HUDEP-2 (cell line): ENCODE measurements around the gene MAD1L1.
"Not testable (repeated sequence)": the region's sequence is repeated elsewhere in the genome, so short reads cannot be mapped to it uniquely, and the experiment has no call there.

Experiments used
- DNase-seq, 76 experiments: peaks; one replicate each; lab custom pipeline; 2025; ENCODE audit not compliant: unreplicated experiment in 76 of 76; lab: John Stamatoyannopoulos, UW

The MAD1L1 gene

GRCh38 chr7:2076649-2077064 is 156.1 kb downstream of the MAD1L1 start:
- no peak for DNase-seq

DNA sequence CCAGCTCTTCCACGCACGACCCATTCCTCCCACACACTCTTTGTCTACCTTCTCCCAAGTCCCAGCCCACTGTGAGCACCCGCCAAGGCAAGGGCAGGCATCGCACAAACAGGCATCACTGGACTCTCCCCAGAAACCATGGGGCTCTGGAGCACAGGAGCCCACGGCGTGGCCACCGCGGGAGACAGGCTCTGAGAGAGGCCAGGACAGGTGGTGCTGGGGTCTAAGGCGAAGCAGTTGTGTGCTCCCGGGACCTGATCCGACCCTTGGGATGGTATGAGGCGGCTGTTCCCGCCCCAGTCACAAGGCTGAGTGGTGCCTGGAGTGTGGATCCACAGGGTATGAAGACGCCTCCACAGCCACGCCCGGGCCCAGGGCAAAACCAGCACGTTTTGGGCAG is 156.9 kb downstream of the MAD1L1 start:
- DNase-seq, result no peak

- DNase-seq, result no peak
Observed at GRCh38 chr7:2074691-2075090, 158.1 kb downstream of the MAD1L1 start.

DNA sequence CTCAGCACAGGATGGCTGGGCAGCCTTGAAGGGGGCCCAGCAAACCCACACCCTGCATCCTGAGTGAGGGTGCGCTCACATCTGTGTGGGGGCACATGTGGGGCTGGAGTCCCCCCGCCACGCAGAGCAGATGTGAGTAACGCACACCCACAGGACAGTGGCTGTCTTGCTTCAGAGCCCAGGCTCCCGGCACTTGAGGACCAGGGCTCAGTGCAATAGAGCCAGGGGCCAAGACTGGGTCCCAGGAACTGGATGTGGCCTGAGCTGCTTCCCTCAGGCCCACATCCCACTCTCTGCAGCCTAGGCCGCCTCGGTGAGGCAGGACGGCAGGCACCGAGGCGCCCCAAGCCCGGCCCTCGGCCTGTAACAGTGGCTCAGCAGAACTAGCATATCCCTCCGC is 159.9 kb downstream of the MAD1L1 start:
- DNase-seq, result no peak

DNA sequence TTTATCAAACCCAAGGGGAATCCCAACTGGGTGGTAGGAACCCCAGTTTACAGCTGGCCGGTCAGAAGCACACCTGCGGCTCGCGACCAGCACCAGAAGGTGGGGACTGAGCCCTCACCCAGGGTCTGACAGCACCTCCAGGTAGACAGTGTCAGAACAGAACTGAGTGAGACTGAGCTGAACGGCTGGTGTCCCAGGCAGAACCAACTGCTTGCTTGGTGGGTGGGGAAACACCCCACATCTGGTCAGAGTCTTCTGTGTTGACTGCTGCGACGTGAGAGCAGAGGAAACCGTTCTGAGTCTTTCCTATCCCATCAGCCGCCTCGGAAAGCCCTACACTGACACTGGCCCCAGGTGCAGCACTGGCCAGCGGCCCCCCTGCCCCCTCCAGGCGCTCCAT is 160.7 kb downstream of the MAD1L1 start:
- no peak for DNase-seq

DNA sequence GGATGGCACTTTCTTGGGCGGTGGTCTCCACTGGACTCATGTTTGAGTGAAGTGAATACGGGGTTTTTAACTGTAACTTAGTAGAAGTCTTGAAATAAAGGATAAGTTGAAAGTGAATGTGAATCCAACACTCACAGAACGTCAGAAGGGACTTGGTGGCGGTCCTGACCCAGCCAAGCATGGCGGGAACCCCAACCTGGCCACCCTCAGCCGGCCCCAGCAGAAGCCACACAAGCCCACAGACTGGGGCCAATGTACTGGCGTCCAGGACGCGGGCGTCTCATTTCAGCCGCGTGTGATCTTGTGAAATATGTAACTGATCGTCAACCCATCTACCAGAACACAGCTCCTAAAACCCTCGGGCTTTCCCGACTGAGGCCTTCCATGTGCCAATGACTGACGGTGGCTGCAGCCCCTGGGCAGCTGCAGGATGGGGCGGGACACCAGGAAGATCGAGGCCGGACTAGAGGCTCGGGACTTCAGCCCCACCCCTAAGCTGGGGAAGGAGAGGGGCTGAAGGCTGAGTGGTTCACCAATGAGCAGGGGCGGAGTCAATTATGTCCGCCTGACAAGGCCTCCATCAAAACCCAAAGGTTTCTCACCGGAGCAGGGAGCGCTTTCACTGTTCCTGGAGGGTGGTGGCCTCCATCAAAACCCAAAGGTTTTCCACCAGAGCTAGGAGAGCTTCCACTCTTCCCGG is 161.5 kb downstream of the MAD1L1 start:
- DNase-seq, result no peak

GRCh38 chr7:2070151-2070763 is 162.5 kb downstream of the MAD1L1 start:
- no peak for DNase-seq

DNA sequence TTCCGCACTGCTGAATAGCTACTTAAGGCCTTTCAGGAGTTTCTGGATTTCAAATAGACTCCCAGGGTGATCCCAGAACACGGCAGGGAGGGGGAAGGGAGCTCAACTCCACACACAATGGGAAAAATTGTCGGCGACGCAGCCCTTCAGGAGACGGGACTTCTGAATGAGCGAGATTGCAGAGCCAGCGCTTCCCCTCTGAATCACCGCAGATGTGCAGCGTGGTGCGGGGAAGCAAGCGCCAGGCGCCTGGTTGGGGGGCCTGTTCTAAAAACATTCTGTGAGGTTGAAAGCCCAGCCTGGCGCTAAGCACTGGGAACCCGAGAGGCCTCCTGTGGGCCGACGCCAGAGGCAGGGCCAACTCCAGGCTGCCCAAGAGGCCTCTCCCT is 163.3 kb downstream of the MAD1L1 start:
- no peak for DNase-seq

GRCh38 chr7:2068693-2069471 is 163.9 kb downstream of the MAD1L1 start:
- no peak for DNase-seq

DNA sequence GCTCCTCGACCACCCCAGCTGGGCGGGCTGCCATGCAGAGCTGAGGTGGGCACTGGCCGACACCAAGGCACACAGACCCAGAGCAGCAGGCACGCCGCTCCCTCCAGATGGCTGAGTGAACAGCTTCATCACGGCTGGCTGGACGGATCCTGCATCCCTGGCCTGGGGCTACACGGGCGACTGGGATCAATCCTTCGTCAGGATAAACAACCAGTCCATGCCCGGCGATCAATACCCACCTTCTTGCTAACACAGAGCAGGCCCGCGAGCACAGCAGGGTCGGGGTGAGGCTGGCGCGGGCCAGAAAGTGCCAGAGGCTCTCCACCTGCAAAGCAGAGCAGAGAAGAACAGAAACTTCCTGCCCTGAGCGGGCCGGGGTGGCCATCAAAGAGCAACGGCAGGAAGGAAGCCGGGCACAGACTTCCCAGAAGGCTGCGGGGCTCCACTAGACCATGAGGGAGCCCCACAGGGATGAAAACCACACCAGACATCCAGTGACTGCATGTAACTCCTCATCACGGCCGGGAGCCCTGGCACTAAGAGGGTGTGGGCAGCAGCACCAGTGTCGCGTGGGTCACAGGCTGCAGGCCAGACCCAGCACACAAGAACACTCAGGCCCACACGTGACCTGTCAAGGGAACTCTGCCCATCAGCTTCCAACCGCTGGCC is 166.4 kb downstream of the MAD1L1 start:
- no peak for DNase-seq

DNA sequence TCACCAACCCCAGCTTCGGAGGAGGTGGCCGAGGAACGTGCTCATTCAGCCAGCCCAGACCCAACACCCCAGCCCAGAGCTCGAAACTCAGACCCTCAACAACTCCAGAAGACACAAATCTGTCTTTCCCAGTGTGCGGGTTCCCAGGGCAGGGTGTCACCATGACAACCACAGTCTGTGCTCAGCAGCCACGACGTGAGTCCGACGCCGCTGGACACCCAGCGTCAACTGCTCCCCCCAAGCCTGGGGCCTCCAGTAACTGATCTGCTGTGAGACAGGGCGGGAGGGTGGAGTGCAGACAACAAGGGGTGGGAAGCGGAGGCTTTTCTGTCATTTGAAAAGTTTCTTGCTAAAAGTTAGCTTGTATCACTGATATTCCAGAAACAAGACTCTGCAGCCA is 167.2 kb downstream of the MAD1L1 start:
- no peak for DNase-seq

DNA sequence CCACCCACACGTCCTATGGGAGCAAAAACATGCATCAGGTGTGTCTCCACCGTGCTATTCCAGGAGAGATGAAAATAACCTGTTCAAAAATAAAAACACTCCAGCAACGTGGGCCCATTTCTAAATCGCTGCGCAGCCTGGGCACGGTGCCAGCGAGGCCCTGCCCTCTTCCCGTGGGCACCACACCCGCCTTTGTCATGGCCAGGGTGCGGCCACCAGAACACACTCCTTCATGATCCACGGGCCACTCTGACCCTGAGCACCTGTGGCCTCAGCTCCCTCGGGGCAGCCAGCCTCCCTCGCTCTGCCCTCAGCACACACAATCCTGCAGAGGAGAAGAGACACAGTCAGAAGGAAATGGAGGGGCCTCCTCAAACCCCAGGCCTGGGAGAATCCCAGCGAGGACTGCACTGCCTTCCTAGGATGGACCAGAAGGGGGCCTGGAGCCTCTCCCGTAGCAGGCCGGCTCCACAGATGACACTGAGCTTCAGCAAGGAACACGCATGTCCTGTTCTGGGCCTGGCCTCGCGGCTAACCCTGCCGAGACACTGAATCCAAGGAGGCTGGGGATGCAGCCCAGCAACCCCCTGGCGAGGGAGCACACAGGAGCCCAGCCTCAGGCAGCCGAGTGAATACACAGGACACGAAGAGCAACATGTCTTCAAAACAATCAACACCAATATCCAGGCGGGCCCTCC is 169.0 kb downstream of the MAD1L1 start:
- DNase-seq, result peak in 33 of 76 experiments; percentile 3 to 59 (median 20)

GRCh38 chr7:2062648-2063047 is 170.1 kb downstream of the MAD1L1 start:
- no peak for DNase-seq

- no peak for DNase-seq
Observed at GRCh38 chr7:2060701-2061100, 172.0 kb downstream of the MAD1L1 start.

- no peak for DNase-seq
Observed at GRCh38 chr7:2059964-2060700, 172.6 kb downstream of the MAD1L1 start.

DNA sequence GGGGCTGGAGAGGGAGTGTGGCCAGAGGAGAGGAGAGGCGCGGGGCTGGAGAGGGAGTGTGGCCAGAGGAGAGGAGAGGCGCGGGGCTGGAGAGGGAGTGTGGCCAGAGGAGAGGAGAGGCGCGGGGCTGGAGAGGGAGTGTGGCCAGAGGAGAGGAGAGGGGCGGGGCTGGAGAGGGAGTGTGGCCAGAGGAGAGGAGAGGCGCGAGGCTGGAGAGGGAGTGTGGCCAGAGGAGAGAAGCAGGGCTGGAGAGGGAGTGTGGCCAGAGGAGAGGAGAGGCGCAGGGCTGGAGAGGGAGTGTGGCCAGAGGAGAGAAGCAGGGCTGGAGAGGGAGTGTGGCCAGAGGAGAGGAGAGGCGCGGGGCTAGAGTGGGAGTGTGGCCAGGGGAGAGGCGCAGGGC is 174.5 kb downstream of the MAD1L1 start:
- DNase-seq, result not testable (repeated sequence)

DNA sequence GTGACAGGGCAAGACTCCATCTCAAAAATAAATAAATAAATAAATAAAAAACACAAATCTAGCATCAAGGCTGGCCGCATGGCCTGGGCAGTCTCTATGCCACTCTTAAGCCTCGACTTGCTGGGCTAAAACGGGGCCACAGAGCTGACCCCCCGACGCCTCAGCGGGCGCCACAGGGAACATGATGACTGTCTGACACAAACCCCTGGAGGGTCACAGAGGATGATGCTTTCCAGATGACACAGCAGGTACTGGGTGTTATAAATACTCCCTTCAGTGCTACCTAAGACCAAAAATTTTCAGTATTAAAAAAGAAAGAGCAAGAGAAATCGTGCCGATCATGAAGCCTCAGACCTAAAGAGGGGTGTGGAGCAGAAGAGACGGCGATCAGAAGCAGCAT is 176.8 kb downstream of the MAD1L1 start:
- no peak for DNase-seq

DNA sequence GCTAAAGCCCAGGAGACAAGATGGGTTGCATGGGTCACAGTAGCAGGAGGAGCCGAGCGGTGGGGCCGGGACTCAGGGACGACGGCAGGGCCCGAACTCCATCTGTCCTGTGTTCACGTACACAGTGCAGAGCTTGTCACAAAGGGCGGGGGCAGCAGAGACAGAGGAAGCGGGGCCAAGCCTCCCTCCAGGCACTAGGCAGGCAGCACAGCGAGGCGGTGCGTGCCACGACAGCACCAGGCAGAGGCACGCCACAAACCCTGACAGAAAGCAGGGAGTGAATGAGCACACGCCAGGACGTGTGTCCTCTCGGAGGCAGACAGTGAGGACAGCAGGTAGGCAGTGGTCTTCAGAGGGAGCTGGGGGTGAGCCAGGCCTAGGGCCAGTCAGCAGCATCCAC is 177.8 kb downstream of the MAD1L1 start:
- DNase-seq, result no peak

GRCh38 chr7:2053395-2053794 is 179.3 kb downstream of the MAD1L1 start:
- DNase-seq, result no peak

- no peak for DNase-seq
Observed at GRCh38 chr7:2052657-2053048, 180.1 kb downstream of the MAD1L1 start.
